WTC11 (cell line): ENCODE results near the gene RNF208.
A peak's percentile ranks its signal among the peaks of the same experiment; 100 is the strongest.

Experiments
- IRF2 ChIP-seq: sonication (generic); formaldehyde crosslinking; IDR thresholded peaks from 2 replicates; pipeline ENCODE4 v1.8.0; 2022; ENCODE audit warnings: low read depth, missing genetic modification reagents, borderline replicate concordance
- ZNF263 ChIP-seq: sonication (generic); formaldehyde crosslinking; IDR thresholded peaks from 2 replicates; pipeline ENCODE4 v1.8.1; 2022; ENCODE audit warnings: low read depth, mild to moderate bottlenecking, moderate library complexity, missing genetic modification reagents
- TF ChIP-seq, protein P1 (sequence below): sonication (generic); formaldehyde crosslinking; IDR thresholded peaks from 2 replicates; pipeline ENCODE4 v1.8.1; 2022; ENCODE audit warnings: low read depth, missing genetic modification reagents, borderline replicate concordance
- TF ChIP-seq, protein P2 (sequence below): fragments of 200-600 bp; IDR thresholded peaks from 2 replicates; pipeline ENCODE4 v1.8.0; 2022; ENCODE audit warnings: antibody characterized with exemption
- TF ChIP-seq, protein P3 (sequence below): sonication (generic); formaldehyde crosslinking; IDR thresholded peaks from 2 replicates; pipeline ENCODE4 v1.8.0; 2022; ENCODE audit warnings: mild to moderate bottlenecking, missing genetic modification reagents
- TF ChIP-seq, protein P4 (sequence below): sonication (generic); formaldehyde crosslinking; IDR thresholded peaks from 2 replicates; pipeline ENCODE4 v1.8.1; 2023; ENCODE audit warnings: mild to moderate bottlenecking, moderate library complexity, missing genetic modification reagents

DNA sequence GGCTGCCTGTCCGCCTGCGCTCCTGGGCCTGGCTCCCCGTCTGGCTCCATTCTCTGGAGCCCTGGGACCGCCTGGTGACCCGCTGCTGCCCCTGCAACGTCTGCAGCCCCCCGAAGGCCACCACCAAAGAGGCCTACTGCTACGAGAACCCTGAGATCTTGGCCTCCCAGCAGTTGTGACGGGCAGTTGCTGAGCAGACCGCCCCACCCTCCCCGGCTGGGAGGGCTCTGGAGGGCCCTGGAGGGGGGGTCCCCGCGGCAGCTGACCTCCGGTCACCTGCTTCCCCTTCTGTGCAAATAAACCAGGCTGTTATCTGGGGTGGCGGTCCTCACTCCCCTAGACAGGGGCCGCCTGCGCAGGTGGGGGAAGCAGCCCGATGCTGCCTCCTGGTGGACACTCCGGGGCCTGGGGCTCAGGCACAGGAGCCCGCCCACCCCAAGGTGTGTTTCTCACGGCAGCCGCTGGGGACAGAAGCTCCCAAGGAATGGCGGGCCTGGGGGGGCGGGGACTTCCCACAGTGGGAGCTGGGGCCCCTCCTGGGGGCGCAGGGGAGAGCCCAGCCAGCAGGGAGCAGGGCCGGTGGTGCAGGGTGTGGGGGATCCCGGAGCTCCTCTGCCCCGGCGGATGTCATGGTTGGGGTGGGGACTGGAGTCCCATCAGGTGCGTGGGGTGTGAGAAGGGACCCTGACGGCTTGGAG lies 14.3 kb upstream of the RNF208 start:
- TF ChIP-seq IRF2 (CRISPR knock-in tag) (no peak), ZNF263 (CRISPR knock-in tag) (no peak)
- TF ChIP-seq, protein P1, sequence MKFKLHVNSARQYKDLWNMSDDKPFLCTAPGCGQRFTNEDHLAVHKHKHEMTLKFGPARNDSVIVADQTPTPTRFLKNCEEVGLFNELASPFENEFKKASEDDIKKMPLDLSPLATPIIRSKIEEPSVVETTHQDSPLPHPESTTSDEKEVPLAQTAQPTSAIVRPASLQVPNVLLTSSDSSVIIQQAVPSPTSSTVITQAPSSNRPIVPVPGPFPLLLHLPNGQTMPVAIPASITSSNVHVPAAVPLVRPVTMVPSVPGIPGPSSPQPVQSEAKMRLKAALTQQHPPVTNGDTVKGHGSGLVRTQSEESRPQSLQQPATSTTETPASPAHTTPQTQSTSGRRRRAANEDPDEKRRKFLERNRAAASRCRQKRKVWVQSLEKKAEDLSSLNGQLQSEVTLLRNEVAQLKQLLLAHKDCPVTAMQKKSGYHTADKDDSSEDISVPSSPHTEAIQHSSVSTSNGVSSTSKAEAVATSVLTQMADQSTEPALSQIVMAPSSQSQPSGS (CRISPR knock-in tag) = no peak
- TF ChIP-seq, protein P2, sequence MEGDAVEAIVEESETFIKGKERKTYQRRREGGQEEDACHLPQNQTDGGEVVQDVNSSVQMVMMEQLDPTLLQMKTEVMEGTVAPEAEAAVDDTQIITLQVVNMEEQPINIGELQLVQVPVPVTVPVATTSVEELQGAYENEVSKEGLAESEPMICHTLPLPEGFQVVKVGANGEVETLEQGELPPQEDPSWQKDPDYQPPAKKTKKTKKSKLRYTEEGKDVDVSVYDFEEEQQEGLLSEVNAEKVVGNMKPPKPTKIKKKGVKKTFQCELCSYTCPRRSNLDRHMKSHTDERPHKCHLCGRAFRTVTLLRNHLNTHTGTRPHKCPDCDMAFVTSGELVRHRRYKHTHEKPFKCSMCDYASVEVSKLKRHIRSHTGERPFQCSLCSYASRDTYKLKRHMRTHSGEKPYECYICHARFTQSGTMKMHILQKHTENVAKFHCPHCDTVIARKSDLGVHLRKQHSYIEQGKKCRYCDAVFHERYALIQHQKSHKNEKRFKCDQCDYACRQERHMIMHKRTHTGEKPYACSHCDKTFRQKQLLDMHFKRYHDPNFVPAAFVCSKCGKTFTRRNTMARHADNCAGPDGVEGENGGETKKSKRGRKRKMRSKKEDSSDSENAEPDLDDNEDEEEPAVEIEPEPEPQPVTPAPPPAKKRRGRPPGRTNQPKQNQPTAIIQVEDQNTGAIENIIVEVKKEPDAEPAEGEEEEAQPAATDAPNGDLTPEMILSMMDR = peak; percentile 98
- TF ChIP-seq, protein P3, sequence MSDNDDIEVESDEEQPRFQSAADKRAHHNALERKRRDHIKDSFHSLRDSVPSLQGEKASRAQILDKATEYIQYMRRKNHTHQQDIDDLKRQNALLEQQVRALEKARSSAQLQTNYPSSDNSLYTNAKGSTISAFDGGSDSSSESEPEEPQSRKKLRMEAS (CRISPR knock-in tag) = peak; percentile 52; the same call in 1 of the 2 replicates
- TF ChIP-seq, protein P4, sequence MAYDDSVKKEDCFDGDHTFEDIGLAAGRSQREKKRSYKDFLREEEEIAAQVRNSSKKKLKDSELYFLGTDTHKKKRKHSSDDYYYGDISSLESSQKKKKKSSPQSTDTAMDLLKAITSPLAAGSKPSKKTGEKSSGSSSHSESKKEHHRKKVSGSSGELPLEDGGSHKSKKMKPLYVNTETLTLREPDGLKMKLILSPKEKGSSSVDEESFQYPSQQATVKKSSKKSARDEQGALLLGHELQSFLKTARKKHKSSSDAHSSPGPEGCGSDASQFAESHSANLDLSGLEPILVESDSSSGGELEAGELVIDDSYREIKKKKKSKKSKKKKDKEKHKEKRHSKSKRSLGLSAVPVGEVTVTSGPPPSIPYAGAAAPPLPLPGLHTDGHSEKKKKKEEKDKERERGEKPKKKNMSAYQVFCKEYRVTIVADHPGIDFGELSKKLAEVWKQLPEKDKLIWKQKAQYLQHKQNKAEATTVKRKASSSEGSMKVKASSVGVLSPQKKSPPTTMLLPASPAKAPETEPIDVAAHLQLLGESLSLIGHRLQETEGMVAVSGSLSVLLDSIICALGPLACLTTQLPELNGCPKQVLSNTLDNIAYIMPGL (CRISPR knock-in tag) = peak; percentile 88
